Trophoblast cell (in vitro differentiated cells and primary cell): ENCODE results near the gene LRRC27.
A peak's percentile ranks its signal among the peaks of the same experiment; 100 is the strongest.

Experiments used
- DNase-seq, 2 donors: peaks; one replicate each; pipeline ENCODE4 v3.0.0-alpha.2; 2016
- H2AFZ ChIP-seq: 2 replicates; pipeline ENCODE4 v1.6.1; 2013; ENCODE audit warnings: low read length, moderate library complexity, mild to moderate bottlenecking; ENCODE audit not compliant: insufficient read depth, poor library complexity
- H2AK5ac ChIP-seq: 2 replicates; pipeline ENCODE4 v1.6.1; 2013; ENCODE audit warnings: mild to moderate bottlenecking, low read length
- H2BK120ac ChIP-seq: 2 replicates; pipeline ENCODE4 v1.6.1; 2013; ENCODE audit warnings: low read length, mild to moderate bottlenecking, moderate library complexity; ENCODE audit not compliant: insufficient read depth, poor library complexity
- H2BK12ac ChIP-seq: 2 replicates; pipeline ENCODE4 v1.6.1; 2013; ENCODE audit warnings: mild to moderate bottlenecking, low read length, moderate library complexity
- H2BK5ac ChIP-seq: 2 replicates; pipeline ENCODE4 v1.6.1; 2013; ENCODE audit warnings: low read length, low read depth, moderate library complexity, mild to moderate bottlenecking; ENCODE audit not compliant: poor library complexity
- H3K14ac ChIP-seq: 2 replicates; pipeline ENCODE4 v1.6.1; 2013; ENCODE audit warnings: mild to moderate bottlenecking, low read length
- H3K18ac ChIP-seq: 2 replicates; pipeline ENCODE4 v1.6.1; 2013; ENCODE audit warnings: mild to moderate bottlenecking, low read length
- H3K23ac ChIP-seq: 2 replicates; pipeline ENCODE4 v1.6.1; 2013; ENCODE audit warnings: low read length
- H3K27ac ChIP-seq: 2 replicates; pipeline ENCODE4 v1.5.1; 2013; ENCODE audit warnings: low read depth, mild to moderate bottlenecking, inconsistent platforms, low read length, moderate library complexity
- H3K27me3 ChIP-seq: 2 replicates; pipeline ENCODE4 v1.6.1; 2013; ENCODE audit warnings: inconsistent platforms, mild to moderate bottlenecking, low read length, moderate library complexity; ENCODE audit not compliant: insufficient read depth
- H3K36me3 ChIP-seq, 2 experiments: 1 replicate in 1 of 2; 2 replicates in 1 of 2; pipeline ENCODE4 v1.6.1; 2013; ENCODE audit warnings: low read length in 2 of 2, mild to moderate bottlenecking in 2 of 2, moderate library complexity in 1 of 2; ENCODE audit not compliant: insufficient read depth in 2 of 2, control insufficient read depth in 1 of 2
- H3K4ac ChIP-seq: 2 replicates; pipeline ENCODE4 v1.6.1; 2013; ENCODE audit warnings: low read depth, mild to moderate bottlenecking, low read length, moderate library complexity
- H3K4me1 ChIP-seq, 2 experiments: 1 replicate in 1 of 2; 2 replicates in 1 of 2; pipeline ENCODE4 v1.6.1; 2013; ENCODE audit warnings: low read length in 2 of 2, mild to moderate bottlenecking in 2 of 2, moderate library complexity in 1 of 2; ENCODE audit not compliant: insufficient read depth in 2 of 2, control insufficient read depth in 1 of 2
- H3K4me2 ChIP-seq: 2 replicates; pipeline ENCODE4 v1.6.1; 2013; ENCODE audit warnings: inconsistent platforms, mild to moderate bottlenecking, low read length, moderate library complexity
- H3K4me3 ChIP-seq: 2 replicates; pipeline ENCODE4 v1.5.1; 2013; ENCODE audit warnings: mild to moderate bottlenecking, low read depth, low read length, inconsistent platforms
- H3K79me1 ChIP-seq: one replicate; pipeline ENCODE4 v1.6.1; 2013; ENCODE audit warnings: low read length
- H3K79me2 ChIP-seq: 2 replicates; pipeline ENCODE4 v1.6.1; 2013; ENCODE audit warnings: low read length, mild to moderate bottlenecking; ENCODE audit not compliant: control insufficient read depth, insufficient read depth, poor library complexity
- H3K9ac ChIP-seq: 2 replicates; pipeline ENCODE4 v1.6.1; 2013; ENCODE audit warnings: mild to moderate bottlenecking, low read length
- H3K9me3 ChIP-seq: 2 replicates; pipeline ENCODE4 v1.6.1; 2013; ENCODE audit warnings: low read depth, mild to moderate bottlenecking, control low read depth, inconsistent platforms, low read length; ENCODE audit not compliant: insufficient read depth
- H4K12ac ChIP-seq: 2 replicates; pipeline ENCODE4 v1.6.1; 2013; ENCODE audit warnings: low read depth, mild to moderate bottlenecking, low read length, moderate library complexity
- H4K8ac ChIP-seq: 2 replicates; pipeline ENCODE4 v1.6.1; 2013; ENCODE audit warnings: low read depth, mild to moderate bottlenecking, low read length, moderate library complexity
- H4K91ac ChIP-seq: one replicate; pipeline ENCODE4 v1.6.1; 2013; ENCODE audit warnings: low read depth, mild to moderate bottlenecking, low read length, moderate library complexity
- WGBS: extraction: QIAGEN DNeasy Blood & Tissue Kit; methylation state at CpG from one replicate; pipeline ENCODE4 v1.1.7; 2013; ENCODE audit warnings: missing lambda C conversion rate; ENCODE audit not compliant: insufficient read length, insufficient coverage; ENCODE audit errors: extremely low coverage; 5-methylcytosine and 5-hydroxymethylcytosine counted together

LRRC27 gene

GRCh38 chr10:132297526-132297925, 34.5 kb upstream of the LRRC27 start:
- H3K23ac ChIP-seq = no peak overlapping the region
- no peaks in the 10 kb centered on the region for H3K79me1 ChIP-seq
- no peak overlapping the region for H3K14ac ChIP-seq
- no peak overlapping the region for H3K27ac ChIP-seq
- no peak overlapping the region for H4K12ac ChIP-seq
- peaks cover 3% of the 10 kb centered on the region for H3K9me3 ChIP-seq
- H2AK5ac ChIP-seq = no peak overlapping the region
- no peaks in the 10 kb centered on the region for H3K79me2 ChIP-seq
- H2BK120ac ChIP-seq = no peak overlapping the region
- no peak overlapping the region for H2AFZ ChIP-seq
- no peak overlapping the region for H3K9ac ChIP-seq
- no peaks in the 10 kb centered on the region for H3K27me3 ChIP-seq
- no peak overlapping the region for H4K91ac ChIP-seq
- H3K36me3 ChIP-seq = no peaks in the 10 kb centered on the region
- H2BK12ac ChIP-seq = no peak overlapping the region
- DNase-seq = no peak
- H4K8ac ChIP-seq = no peak overlapping the region
- WGBS = no CpG with 5 or more reads among the region's 9 CpGs
- H2BK5ac ChIP-seq = no peak overlapping the region
- H3K18ac ChIP-seq = no peak overlapping the region
- H3K4me3 ChIP-seq = no peak overlapping the region
- H3K4ac ChIP-seq = no peak overlapping the region
- H3K4me2 ChIP-seq = no peak overlapping the region
- H3K4me1 ChIP-seq = peaks cover 0 to 2% of the 10 kb centered on the region in 2 experiments

GRCh38 chr10:132298038-132298881, 33.7 kb upstream of the LRRC27 start:
- Histone ChIP-seq H4K91ac (no peak overlapping the region), H3K4ac (no peak overlapping the region), H3K18ac (no peak overlapping the region), H3K4me2 (no peak overlapping the region), H2BK12ac (no peak overlapping the region), H2AFZ (no peak overlapping the region), H4K12ac (no peak overlapping the region), H3K9ac (no peak overlapping the region), H4K8ac (no peak overlapping the region), H2AK5ac (no peak overlapping the region), H2BK5ac (no peak overlapping the region), H3K9me3 (peaks cover 4% of the 10 kb centered on the region), H3K79me2 (no peaks in the 10 kb centered on the region), H3K79me1 (no peaks in the 10 kb centered on the region), H3K36me3 (no peaks in the 10 kb centered on the region), H3K27ac (no peak overlapping the region), H3K14ac (no peak overlapping the region), H3K4me3 (peak overlapping the region; percentile 40), H3K23ac (no peak overlapping the region), H3K27me3 (no peaks in the 10 kb centered on the region), H2BK120ac (no peak overlapping the region), H3K4me1 (peaks cover 0 to 2% of the 10 kb centered on the region in 2 experiments)
- no peak for DNase-seq
- no CpG with 5 or more reads among the region's 28 CpGs for WGBS

GRCh38 chr10:132299371-132300336, 32.3 kb upstream of the LRRC27 start:
- Histone ChIP-seq H3K27me3 (peaks cover 2% of the 10 kb centered on the region), H3K14ac (no peak overlapping the region), H2BK120ac (no peak overlapping the region), H3K9me3 (peaks cover 4% of the 10 kb centered on the region), H3K4me1 (peaks cover 0 to 2% of the 10 kb centered on the region in 2 experiments), H3K36me3 (no peaks in the 10 kb centered on the region), H3K23ac (no peak overlapping the region), H3K79me2 (no peaks in the 10 kb centered on the region), H2AFZ (no peak overlapping the region), H2AK5ac (no peak overlapping the region), H3K79me1 (no peaks in the 10 kb centered on the region), H3K27ac (no peak overlapping the region), H3K9ac (no peak overlapping the region), H2BK5ac (no peak overlapping the region), H2BK12ac (no peak overlapping the region), H3K4me3 (no peak overlapping the region), H4K8ac (no peak overlapping the region), H3K4me2 (no peak overlapping the region), H3K18ac (no peak overlapping the region), H4K12ac (no peak overlapping the region), H4K91ac (no peak overlapping the region), H3K4ac (no peak overlapping the region)
- WGBS = no CpG with 5 or more reads among the region's 34 CpGs
- no peak for DNase-seq

- peaks cover 0 to 2% of the 10 kb centered on the region in 2 experiments for H3K4me1 ChIP-seq
- no peak overlapping the region for H4K91ac ChIP-seq
- H3K79me2 ChIP-seq = no peaks in the 10 kb centered on the region
- H3K23ac ChIP-seq = no peak overlapping the region
- H2AFZ ChIP-seq = no peak overlapping the region
- no peaks in the 10 kb centered on the region for H3K79me1 ChIP-seq
- no CpG with 5 or more reads among the region's 10 CpGs for WGBS
- peaks cover 2% of the 10 kb centered on the region for H3K27me3 ChIP-seq
- no peaks in the 10 kb centered on the region for H3K36me3 ChIP-seq
- H3K4me3 ChIP-seq = no peak overlapping the region
- H3K4ac ChIP-seq = no peak overlapping the region
- H3K9ac ChIP-seq = no peak overlapping the region
- H3K14ac ChIP-seq = no peak overlapping the region
- no peak overlapping the region for H4K12ac ChIP-seq
- no peak overlapping the region for H4K8ac ChIP-seq
- H2AK5ac ChIP-seq = no peak overlapping the region
- H3K4me2 ChIP-seq = no peak overlapping the region
- DNase-seq = no peak
- H2BK120ac ChIP-seq = no peak overlapping the region
- H3K27ac ChIP-seq = no peak overlapping the region
- H2BK12ac ChIP-seq = no peak overlapping the region
- H3K18ac ChIP-seq = no peak overlapping the region
- H3K9me3 ChIP-seq = peaks cover 8% of the 10 kb centered on the region
- no peak overlapping the region for H2BK5ac ChIP-seq
These were observed 31.4 kb upstream of the LRRC27 start for GRCh38 chr10:132300582-132300981.
